Glutamatergic neuron (in vitro differentiated cells): ENCODE results near the gene CDYL2. TPM values are rescaled to one million over a fixed set of nuclear protein-coding genes. Genes with fewer than 3 reads are reported as not detected.

Source experiments
- DNase-seq: peaks from one replicate; pipeline ENCODE4 v3.0.0; 2022
- H3K27ac Mint-ChIP-seq: one replicate; pipeline ENCODE4 v1.8.0; 2020; ENCODE audit warnings: mild to moderate bottlenecking, mixed read lengths, inconsistent platforms; ENCODE audit not compliant: unreplicated experiment
- H3K27me3 Mint-ChIP-seq: one replicate; pipeline ENCODE4 v1.8.0; 2020; ENCODE audit warnings: mild to moderate bottlenecking, moderate library complexity, mixed read lengths, inconsistent platforms; ENCODE audit not compliant: unreplicated experiment
- H3K36me3 Mint-ChIP-seq: one replicate; pipeline ENCODE4 v1.8.0; 2020; ENCODE audit warnings: mild to moderate bottlenecking, mixed read lengths, inconsistent platforms; ENCODE audit not compliant: unreplicated experiment
- H3K4me1 Mint-ChIP-seq: one replicate; pipeline ENCODE4 v1.8.0; 2020; ENCODE audit warnings: mild to moderate bottlenecking, low read depth, mixed read lengths, inconsistent platforms; ENCODE audit not compliant: unreplicated experiment
- H3K4me3 Mint-ChIP-seq: one replicate; pipeline ENCODE4 v1.8.0; 2020; ENCODE audit warnings: mild to moderate bottlenecking, mixed read lengths, inconsistent platforms; ENCODE audit not compliant: unreplicated experiment
- H3K9me3 Mint-ChIP-seq: one replicate; pipeline ENCODE4 v1.8.0; 2020; ENCODE audit warnings: mild to moderate bottlenecking, moderate library complexity, mixed read lengths, inconsistent platforms; ENCODE audit not compliant: unreplicated experiment
- CTCF ChIP-seq: fragments of 200-600 bp; sonication (generic); IDR thresholded peaks from one replicate; pipeline ENCODE4 v1.5.0; 2021; ENCODE audit not compliant: partially characterized antibody, unreplicated experiment
- total RNA-seq: library from RNA; stranded (reverse); fragmentation: NEBNext Ultra II Directional; extraction: Animal tissue kit (Norgen Biotek cat#: 25700); gene quantifications from one replicate; pipeline ENCODE4 v1.2.1, GENCODE V29; 2021; ENCODE audit not compliant: unreplicated experiment

The CDYL2 gene
- total RNA-seq, 1 donor from 2014 or later = 30.5 TPM

GRCh38 chr16:80640316-80640715 lies 164.1 kb downstream of the CDYL2 start:
- no peak overlapping the region for H3K4me3 Mint-ChIP-seq
- no peak for DNase-seq
- no peak overlapping the region for H3K27ac Mint-ChIP-seq
- peaks cover 1% of the 10 kb centered on the region for H3K9me3 Mint-ChIP-seq
- H3K27me3 Mint-ChIP-seq = no peaks in the 10 kb centered on the region
- no peak for TF ChIP-seq CTCF
- no peaks in the 10 kb centered on the region for H3K36me3 Mint-ChIP-seq
- H3K4me1 Mint-ChIP-seq = no peaks in the 10 kb centered on the region

GRCh38 chr16:80639636-80640035 lies 164.8 kb downstream of the CDYL2 start:
- Mint-ChIP-seq H3K9me3 (peaks cover 2% of the 10 kb centered on the region), H3K36me3 (no peaks in the 10 kb centered on the region), H3K27me3 (no peaks in the 10 kb centered on the region), H3K27ac (no peak overlapping the region), H3K4me3 (no peak overlapping the region), H3K4me1 (no peaks in the 10 kb centered on the region)
- no peak for TF ChIP-seq CTCF
- DNase-seq = no peak

- Mint-ChIP-seq H3K4me3 (no peak overlapping the region), H3K27ac (no peak overlapping the region), H3K4me1 (no peaks in the 10 kb centered on the region), H3K27me3 (no peaks in the 10 kb centered on the region), H3K36me3 (no peaks in the 10 kb centered on the region), H3K9me3 (peaks cover 4% of the 10 kb centered on the region)
- TF ChIP-seq CTCF = no peak
- DNase-seq = no peak
These were observed 166.8 kb downstream of the CDYL2 start for GRCh38 chr16:80637621-80638020.

- DNase-seq = no peak
- Mint-ChIP-seq H3K4me3 (no peak overlapping the region), H3K36me3 (peaks cover 15% of the 10 kb centered on the region), H3K9me3 (peaks cover 4% of the 10 kb centered on the region), H3K4me1 (no peaks in the 10 kb centered on the region), H3K27ac (no peak overlapping the region), H3K27me3 (peaks cover 1% of the 10 kb centered on the region)
- TF ChIP-seq CTCF = no peak
These were observed 172.8 kb downstream of the CDYL2 start for GRCh38 chr16:80631581-80631980.

GRCh38 chr16:80628254-80628653 lies 176.1 kb downstream of the CDYL2 start:
- TF ChIP-seq CTCF = no peak
- Mint-ChIP-seq H3K27ac (no peak overlapping the region), H3K36me3 (peaks cover 15% of the 10 kb centered on the region), H3K27me3 (peaks cover 1% of the 10 kb centered on the region), H3K9me3 (no peaks in the 10 kb centered on the region), H3K4me1 (no peaks in the 10 kb centered on the region), H3K4me3 (no peak overlapping the region)
- no peak for DNase-seq
